Measurements from ENCODE around the gene TCIRG1. TPM values are rescaled to one million over a fixed set of nuclear protein-coding genes. Genes with fewer than 3 reads are reported as not detected.
"Not testable (repeated sequence)": the region's sequence is repeated elsewhere in the genome, so short reads cannot be mapped to it uniquely, and the experiment has no call there.

TCIRG1 gene
- total RNA-seq, result 100 to 1,000 TPM; 141 to 146 TPM

- H3K36me3 Mint-ChIP-seq (ENCODE audit: insufficient read depth in 2 of 2), result no peaks in the 10 kb centered on the region
- peak within 1 kb of the TSS; percentile 94 for H3K27ac Mint-ChIP-seq
- peak; percentile 72 to 77 for ATAC-seq (replicated peaks in 1 of 2)
- DNase-seq, result peak; percentile 69 to 75
- H3K4me3 Mint-ChIP-seq, result peak within 1 kb of the TSS; percentile 87 to 95
- H3K9me3 Mint-ChIP-seq, result no peaks in the 10 kb centered on the region
- no peaks in the 10 kb centered on the region for H3K27me3 Mint-ChIP-seq (ENCODE audit: low read depth)
- peaks cover 24% of the 10 kb centered on the region for H3K4me1 Mint-ChIP-seq (ENCODE audit: low read depth)
These were observed at the start of gene TCIRG1 for GRCh38 chr11:68038718-68039525. Gene TCIRG1, plus strand, starts transcription at chr11:68039025. Its CDS starts 2,247 bp downstream, at chr11:68041272.

GRCh38 chr11:67990546-67991346 is 48.1 kb upstream of the TCIRG1 start:
- ATAC-seq (replicated peaks in 1 of 2); H3K27me3 Mint-ChIP-seq (ENCODE audit: low read depth); H3K9me3 Mint-ChIP-seq: not testable (repeated sequence)

GRCh38 chr11:67991347-67992121 is 47.3 kb upstream of the TCIRG1 start:
- H3K9me3 Mint-ChIP-seq; H3K4me1 Mint-ChIP-seq (ENCODE audit: low read depth); H3K36me3 Mint-ChIP-seq (ENCODE audit: insufficient read depth in 2 of 2); H3K27me3 Mint-ChIP-seq (ENCODE audit: low read depth); ATAC-seq (replicated peaks in 1 of 2); DNase-seq; H3K27ac Mint-ChIP-seq: not testable (repeated sequence)
- peak overlapping the region in 1 of 2 donors; percentile 48 for H3K4me3 Mint-ChIP-seq

More at GRCh38 chr11:67990546-67991346, 48.1 kb upstream of the TCIRG1 start:
- not testable (repeated sequence) for H3K4me1 Mint-ChIP-seq (ENCODE audit: low read depth); H3K36me3 Mint-ChIP-seq (ENCODE audit: insufficient read depth in 2 of 2); DNase-seq; H3K27ac Mint-ChIP-seq
- peak overlapping the region in 1 of 2 donors; percentile 56 for H3K4me3 Mint-ChIP-seq

- not testable (repeated sequence) for H3K36me3 Mint-ChIP-seq (ENCODE audit: insufficient read depth in 2 of 2); H3K27ac Mint-ChIP-seq; H3K27me3 Mint-ChIP-seq (ENCODE audit: low read depth); H3K9me3 Mint-ChIP-seq; H3K4me3 Mint-ChIP-seq
- ATAC-seq (replicated peaks in 1 of 2) (peak; percentile 34 to 52), DNase-seq (peak; percentile 47 to 51)
- H3K4me1 Mint-ChIP-seq (ENCODE audit: low read depth), result peaks cover 24% of the 10 kb centered on the region
These were observed 45.0 kb upstream of the TCIRG1 start for GRCh38 chr11:67993821-67994220.

GRCh38 chr11:67994387-67994786 is 44.4 kb upstream of the TCIRG1 start:
- H3K27ac Mint-ChIP-seq; DNase-seq; H3K4me3 Mint-ChIP-seq; H3K9me3 Mint-ChIP-seq; H3K36me3 Mint-ChIP-seq (ENCODE audit: insufficient read depth in 2 of 2); ATAC-seq (replicated peaks in 1 of 2); H3K27me3 Mint-ChIP-seq (ENCODE audit: low read depth): not testable (repeated sequence)
- peaks cover 25% of the 10 kb centered on the region for H3K4me1 Mint-ChIP-seq (ENCODE audit: low read depth)

- not testable (repeated sequence) for H3K9me3 Mint-ChIP-seq; H3K27me3 Mint-ChIP-seq (ENCODE audit: low read depth); H3K36me3 Mint-ChIP-seq (ENCODE audit: insufficient read depth in 2 of 2); H3K4me3 Mint-ChIP-seq; ATAC-seq (replicated peaks in 1 of 2); DNase-seq; H3K27ac Mint-ChIP-seq
- H3K4me1 Mint-ChIP-seq (ENCODE audit: low read depth), result peaks cover 25% of the 10 kb centered on the region
These were observed 43.7 kb upstream of the TCIRG1 start for GRCh38 chr11:67995129-67995528.

GRCh38 chr11:67995579-67995978 is 43.2 kb upstream of the TCIRG1 start:
- not testable (repeated sequence) for H3K27ac Mint-ChIP-seq; ATAC-seq (replicated peaks in 1 of 2); DNase-seq; H3K9me3 Mint-ChIP-seq; H3K27me3 Mint-ChIP-seq (ENCODE audit: low read depth); H3K4me3 Mint-ChIP-seq; H3K36me3 Mint-ChIP-seq (ENCODE audit: insufficient read depth in 2 of 2)
- H3K4me1 Mint-ChIP-seq (ENCODE audit: low read depth), result peaks cover 25% of the 10 kb centered on the region

- H3K27ac Mint-ChIP-seq, result no peak overlapping the region
- H3K4me3 Mint-ChIP-seq, result no peak overlapping the region
- H3K9me3 Mint-ChIP-seq, result no peaks in the 10 kb centered on the region
- no peaks in the 10 kb centered on the region for H3K36me3 Mint-ChIP-seq (ENCODE audit: insufficient read depth in 2 of 2)
- no peaks in the 10 kb centered on the region for H3K27me3 Mint-ChIP-seq (ENCODE audit: low read depth)
- ATAC-seq (replicated peaks in 1 of 2) (no peak), DNase-seq (no peak)
- peaks cover 25% of the 10 kb centered on the region for H3K4me1 Mint-ChIP-seq (ENCODE audit: low read depth)
These were observed 42.8 kb upstream of the TCIRG1 start for GRCh38 chr11:67996051-67996450.

GRCh38 chr11:67996622-67997474 is 42.0 kb upstream of the TCIRG1 start:
- DNase-seq (peak; percentile 52 to 66), ATAC-seq (replicated peaks in 1 of 2) (peak; percentile 69)
- H3K4me1 Mint-ChIP-seq (ENCODE audit: low read depth), result peaks cover 25% of the 10 kb centered on the region
- H3K9me3 Mint-ChIP-seq, result no peaks in the 10 kb centered on the region
- H3K36me3 Mint-ChIP-seq (ENCODE audit: insufficient read depth in 2 of 2), result no peaks in the 10 kb centered on the region
- no peak overlapping the region for H3K4me3 Mint-ChIP-seq
- H3K27ac Mint-ChIP-seq, result no peak overlapping the region
- no peaks in the 10 kb centered on the region for H3K27me3 Mint-ChIP-seq (ENCODE audit: low read depth)

- peaks cover 30% of the 10 kb centered on the region for H3K4me1 Mint-ChIP-seq (ENCODE audit: low read depth)
- ATAC-seq (replicated peaks in 1 of 2), result peak in 1 of 2 donors; percentile 3
These were observed 41.3 kb upstream of the TCIRG1 start for GRCh38 chr11:67997475-67997921.

GRCh38 chr11:67998150-67999045 is 40.4 kb upstream of the TCIRG1 start:
- peak; percentile 31 to 46 for ATAC-seq (replicated peaks in 1 of 2)
- H3K4me3 Mint-ChIP-seq, result no peak overlapping the region

More at GRCh38 chr11:67997475-67997921, 41.3 kb upstream of the TCIRG1 start:
- no peaks in the 10 kb centered on the region for H3K36me3 Mint-ChIP-seq (ENCODE audit: insufficient read depth in 2 of 2)
- no peaks in the 10 kb centered on the region for H3K27me3 Mint-ChIP-seq (ENCODE audit: low read depth)
- no peak for DNase-seq
- no peak overlapping the region for H3K4me3 Mint-ChIP-seq
- H3K27ac Mint-ChIP-seq, result no peak overlapping the region
- no peaks in the 10 kb centered on the region for H3K9me3 Mint-ChIP-seq

More at GRCh38 chr11:67998150-67999045, 40.4 kb upstream of the TCIRG1 start:
- H3K36me3 Mint-ChIP-seq (ENCODE audit: insufficient read depth in 2 of 2), result no peaks in the 10 kb centered on the region
- no peaks in the 10 kb centered on the region for H3K27me3 Mint-ChIP-seq (ENCODE audit: low read depth)
- peaks cover 35% of the 10 kb centered on the region for H3K4me1 Mint-ChIP-seq (ENCODE audit: low read depth)
- DNase-seq, result no peak
- H3K9me3 Mint-ChIP-seq, result no peaks in the 10 kb centered on the region
- H3K27ac Mint-ChIP-seq, result no peak overlapping the region
